ENCODE results near the gene GCM1. TPM values are rescaled to one million over a fixed set of nuclear protein-coding genes. Genes with fewer than 3 reads are reported as not detected.

GCM1 gene
- total and polyA plus RNA-seq, 2 donors (not counting 1 experiment from before 2014, with no cell fraction given): 0.57 to 1.5 TPM

DNA sequence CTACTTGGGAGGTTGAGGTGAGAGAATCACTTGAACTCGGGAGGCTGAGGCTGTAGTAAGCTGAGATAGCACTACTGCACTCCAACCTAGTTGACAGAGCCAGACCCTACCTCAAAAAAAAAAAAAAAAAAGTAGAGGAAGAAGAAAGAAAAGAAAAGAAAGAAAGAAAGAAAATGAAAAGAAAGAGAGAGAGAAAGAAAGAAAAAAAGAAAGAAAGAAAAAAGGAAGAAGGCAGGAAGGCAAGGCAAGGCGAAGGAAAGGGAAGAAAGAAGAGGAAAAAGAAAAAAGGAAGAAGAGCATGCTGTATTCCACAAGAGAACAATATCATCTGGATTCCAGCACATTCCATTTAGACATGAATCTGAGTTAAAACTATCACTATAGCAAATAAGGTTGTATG lies 3.8 kb downstream of the GCM1 start:
- no peaks in the 10 kb centered on the region for H4K20me1 ChIP-seq (ENCODE audit: control insufficient read depth, insufficient read depth, low read length, poor library complexity, severe bottlenecking)
- no peak overlapping the region for H2AFZ ChIP-seq (ENCODE audit: insufficient read depth, low read depth, low read length, poor library complexity, severe bottlenecking)
- no CpG with 5 or more reads among the region's 2 CpGs for WGBS (ENCODE audit: insufficient coverage)
- Mint-ChIP-seq H3K27ac (no peak overlapping the region), H3K9me3 (ENCODE audit: insufficient read depth) (no peaks in the 10 kb centered on the region), H3K4me1 (no peaks in the 10 kb centered on the region), H3K27me3 (no peaks in the 10 kb centered on the region), H3K4me3 (no peak overlapping the region)
- ATAC-seq (ENCODE audit: low read depth) (no peak), DNase-seq (no peak)
- POLR2A ChIA-PET: no interaction called here
- no peak overlapping the region for H3K4me2 ChIP-seq (replicated peaks; ENCODE audit: low read depth, low read length, poor library complexity, severe bottlenecking)
- no peak overlapping the region for H3K9ac ChIP-seq (ENCODE audit: low read length)
- H3K4me1 ChIP-seq (ENCODE audit: control insufficient read depth in 2 of 2, insufficient read depth in 2 of 2, low read length in 2 of 2): no peaks in the 10 kb centered on the region
- TF ChIP-seq CTCF (IDR thresholded peaks at IDR 0.05): no peak
- TF ChIP-seq EZH2 (IDR thresholded peaks at IDR 0.05; ENCODE audit: borderline replicate concordance, insufficient read depth, low read depth, low read length, poor library complexity, severe bottlenecking): no peak
- H3K27ac ChIP-seq (ENCODE audit: low read length in 2 of 2): no peak overlapping the region
- no peaks in the 10 kb centered on the region for H3K9me3 ChIP-seq (ENCODE audit: control extremely low read depth in 1 of 3, control insufficient read depth in 2 of 3, insufficient read depth in 1 of 3, low read length in 2 of 3)
- H3K27me3 ChIP-seq (replicated peaks in 1 of 4; ENCODE audit: control extremely low read depth in 1 of 4, control insufficient read depth in 3 of 4, insufficient read depth in 4 of 4, low read length in 3 of 4): no peaks in the 10 kb centered on the region
- no peaks in the 10 kb centered on the region for H3K36me3 ChIP-seq (replicated peaks in 1 of 2; ENCODE audit: control extremely low read depth in 1 of 2, control insufficient read depth in 1 of 2, extremely low read depth in 1 of 2, insufficient read depth in 2 of 2, low read length in 1 of 2)
- no peak overlapping the region for H3K4me3 ChIP-seq (ENCODE audit: control extremely low read depth in 1 of 5, extremely low read depth in 1 of 5, insufficient read depth in 1 of 5, low read depth in 2 of 5, low read length in 4 of 5)
- intact Hi-C loops (cut with micrococcal nuclease): no loop called here
- no peaks in the 10 kb centered on the region for H3K79me2 ChIP-seq (ENCODE audit: control insufficient read depth, insufficient read depth, low read length)
- CTCF ChIA-PET: no interaction called here

GRCh38 chr6:53143710-53144109 lies 4.9 kb downstream of the GCM1 start:
- H3K4me3 ChIP-seq (ENCODE audit: control extremely low read depth in 1 of 5, extremely low read depth in 1 of 5, insufficient read depth in 1 of 5, low read depth in 2 of 5, low read length in 4 of 5): no peak overlapping the region
- H3K27me3 ChIP-seq (replicated peaks in 1 of 4; ENCODE audit: control extremely low read depth in 1 of 4, control insufficient read depth in 3 of 4, insufficient read depth in 4 of 4, low read length in 3 of 4): no peaks in the 10 kb centered on the region
- H3K4me2 ChIP-seq (replicated peaks; ENCODE audit: low read depth, low read length, poor library complexity, severe bottlenecking): no peak overlapping the region
- H3K79me2 ChIP-seq (ENCODE audit: control insufficient read depth, insufficient read depth, low read length): no peaks in the 10 kb centered on the region
- ATAC-seq (ENCODE audit: low read depth) (no peak), DNase-seq (no peak)
- ChIA-PET POLR2A (no interaction called here), CTCF (no interaction called here)
- Mint-ChIP-seq H3K9me3 (ENCODE audit: insufficient read depth) (no peaks in the 10 kb centered on the region), H3K4me3 (no peak overlapping the region), H3K27ac (no peak overlapping the region), H3K27me3 (no peaks in the 10 kb centered on the region), H3K4me1 (no peaks in the 10 kb centered on the region)
- H3K36me3 ChIP-seq (replicated peaks in 1 of 2; ENCODE audit: control extremely low read depth in 1 of 2, control insufficient read depth in 1 of 2, extremely low read depth in 1 of 2, insufficient read depth in 2 of 2, low read length in 1 of 2): no peaks in the 10 kb centered on the region
- intact Hi-C loops (cut with micrococcal nuclease): no loop called here
- TF ChIP-seq CTCF (IDR thresholded peaks at IDR 0.05): no peak
- TF ChIP-seq EZH2 (IDR thresholded peaks at IDR 0.05; ENCODE audit: borderline replicate concordance, insufficient read depth, low read depth, low read length, poor library complexity, severe bottlenecking): no peak
- no CpG with 5 or more reads among the region's 3 CpGs for WGBS (ENCODE audit: insufficient coverage)
- H3K9ac ChIP-seq (ENCODE audit: low read length): no peak overlapping the region
- no peaks in the 10 kb centered on the region for H3K9me3 ChIP-seq (ENCODE audit: control extremely low read depth in 1 of 3, control insufficient read depth in 2 of 3, insufficient read depth in 1 of 3, low read length in 2 of 3)
- H4K20me1 ChIP-seq (ENCODE audit: control insufficient read depth, insufficient read depth, low read length, poor library complexity, severe bottlenecking): no peaks in the 10 kb centered on the region
- no peak overlapping the region for H2AFZ ChIP-seq (ENCODE audit: insufficient read depth, low read depth, low read length, poor library complexity, severe bottlenecking)
- no peak overlapping the region for H3K27ac ChIP-seq (ENCODE audit: low read length in 2 of 2)
- no peaks in the 10 kb centered on the region for H3K4me1 ChIP-seq (ENCODE audit: control insufficient read depth in 2 of 2, insufficient read depth in 2 of 2, low read length in 2 of 2)
